Measurements from ENCODE around the gene MAD2L1BP. TPM values are rescaled to one million over a fixed set of nuclear protein-coding genes. Genes with fewer than 3 reads are reported as not detected.

Gene MAD2L1BP
- total and polyA plus RNA-seq, 2 donors (not counting 3 experiments of a cell fraction or from before 2014, with no cell fraction given) = 32.3 to 62.0 TPM

- FAIRE-seq = no peak
These were observed 53.8 kb downstream of the MAD2L1BP start for GRCh38 chr6:43689421-43689820.

More at GRCh38 chr6:43689421-43689820, 53.8 kb downstream of the MAD2L1BP start:
- H3K4me1 ChIP-seq (ENCODE audit: control insufficient read depth, extremely low read depth, insufficient read depth, low read length) = peaks cover 13% of the 10 kb centered on the region
- no peaks in the 10 kb centered on the region for H4K20me1 ChIP-seq (replicated peaks; ENCODE audit: control insufficient read depth, extremely low read depth, insufficient read depth, low read length)
- dilution Hi-C loops (cut with MboI; ENCODE audit: extremely low pct_ligation_motif_present, low sequenced_read_pairs) = no loop called here
- no peaks in the 10 kb centered on the region for H3K9me3 ChIP-seq (replicated peaks; ENCODE audit: control insufficient read depth, insufficient read depth, low read length)
- H3K27me3 ChIP-seq (ENCODE audit: control insufficient read depth in 2 of 2, insufficient read depth in 2 of 2, low read length in 2 of 2) = no peaks in the 10 kb centered on the region
- H3K36me3 ChIP-seq (ENCODE audit: control insufficient read depth in 2 of 2, extremely low read depth in 1 of 2, insufficient read depth in 2 of 2, low read length in 2 of 2) = no peaks in the 10 kb centered on the region
- ChIA-PET CTCF (interaction anchor here (1.1 to 2.6 kb wide), 5 partner anchors 14 to 389 kb away, joined by 3 to 6 read pairs (median 4); no protein-coding TSS in a partner anchor), POLR2A (interaction anchor here (0.8 kb wide), 1 partner anchor 9 kb away, joined by 4 read pairs; no protein-coding TSS in a partner anchor)
- no peak overlapping the region for H3K9ac ChIP-seq (replicated peaks; ENCODE audit: extremely low read depth, insufficient read depth, low read length)
- no peak overlapping the region for H3K27ac ChIP-seq (ENCODE audit: insufficient read depth, low read depth, low read length)
- no TSS peak for BruUV-seq (replicated peaks)
- intact Hi-C loops (cut with micrococcal nuclease) = no loop called here
- H2AFZ ChIP-seq (ENCODE audit: low read depth, low read length) = no peak overlapping the region
- no peak for DNase-seq (ENCODE audit: low read depth, low spot score)
- no peak overlapping the region for H3K4me2 ChIP-seq (ENCODE audit: insufficient read depth, low read length)
- H3K4me3 ChIP-seq (replicated peaks in 1 of 3; ENCODE audit: insufficient read depth in 1 of 3, low read depth in 1 of 3, low read length in 3 of 3) = no peak overlapping the region
- no peaks in the 10 kb centered on the region for H3K9me1 ChIP-seq (replicated peaks; ENCODE audit: control insufficient read depth, extremely low read depth, insufficient read depth, low read length)
- no peak for TF ChIP-seq EZH2 (IDR thresholded peaks at IDR 0.05; ENCODE audit: borderline replicate concordance, low read depth, low read length, severe bottlenecking)
- no peak for TF ChIP-seq JUN (IDR thresholded peaks at IDR 0.05; ENCODE audit: borderline replicate concordance, insufficient read depth, insufficient read length, low read depth)
- TF ChIP-seq GATA2 (IDR thresholded peaks at IDR 0.05; ENCODE audit: insufficient read depth, insufficient read length, low read depth, low read length) = no peak
- no peak for TF ChIP-seq POLR2A (IDR thresholded peaks at IDR 0.05; ENCODE audit: low read depth, low read length)
- no peak for TF ChIP-seq MYC (IDR thresholded peaks at IDR 0.05; ENCODE audit: low read depth, low read length)
- no peak for TF ChIP-seq FOS (IDR thresholded peaks at IDR 0.05; ENCODE audit: borderline replicate concordance, insufficient read depth, low read length)
- no peak for TF ChIP-seq CTCF (IDR thresholded peaks at IDR 0.05; ENCODE audit: extremely low read depth in 1 of 2, insufficient read depth in 1 of 2, low read depth in 1 of 2, low read length in 2 of 2)
- no peak for TF ChIP-seq POLR2AphosphoS5 (IDR thresholded peaks at IDR 0.05; ENCODE audit: insufficient read depth, low read depth, low read length)
- peaks cover 14% of the 10 kb centered on the region for H3K79me2 ChIP-seq (ENCODE audit: control insufficient read depth, insufficient read depth, low read length)

Other genes with a start within 250 kb of the MAD2L1BP start
- gene ABCC10, start 208.3 kb upstream of the MAD2L1BP start, total RNA-seq = 34.8 and 37.9 TPM in 2 replicates
- gene ABCC10, start 208.3 kb upstream of the MAD2L1BP start, polyA plus RNA-seq = 29.2 and 32.9 TPM in 2 replicates
- gene DLK2, start 180.3 kb upstream of the MAD2L1BP start, total RNA-seq = not detected in 2 replicates
- gene DLK2, start 180.3 kb upstream of the MAD2L1BP start, polyA plus RNA-seq = 0.36 and 0.38 TPM in 2 replicates
- 31.8 and 33.1 TPM in 2 replicates for gene TJAP1, start 158.3 kb upstream of the MAD2L1BP start, total RNA-seq
- gene TJAP1, start 158.3 kb upstream of the MAD2L1BP start, polyA plus RNA-seq = 28.4 and 29.9 TPM in 2 replicates
- gene LRRC73, start 125.5 kb upstream of the MAD2L1BP start, total RNA-seq = 0.25 and 0.58 TPM in 2 replicates
- 0.11 and 0.14 TPM in 2 replicates for gene LRRC73, start 125.5 kb upstream of the MAD2L1BP start, polyA plus RNA-seq
- gene YIPF3, start 118.9 kb upstream of the MAD2L1BP start, total RNA-seq = 117 and 119 TPM in 2 replicates
- 470 and 561 TPM in 2 replicates for gene YIPF3, start 118.9 kb upstream of the MAD2L1BP start, polyA plus RNA-seq
- gene POLR1C, start 118.8 kb upstream of the MAD2L1BP start, total RNA-seq = 40.6 and 46.0 TPM in 2 replicates
- 34.7 and 39.8 TPM in 2 replicates for gene POLR1C, start 118.8 kb upstream of the MAD2L1BP start, polyA plus RNA-seq
- gene XPO5, start 59.8 kb upstream of the MAD2L1BP start, total RNA-seq = 45.9 and 50.0 TPM in 2 replicates
- gene XPO5, start 59.8 kb upstream of the MAD2L1BP start, polyA plus RNA-seq = 27.5 and 28.4 TPM in 2 replicates
- gene POLH, start 59.7 kb upstream of the MAD2L1BP start, total RNA-seq = 33.7 and 36.6 TPM in 2 replicates
- 8.8 and 9.3 TPM in 2 replicates for gene POLH, start 59.7 kb upstream of the MAD2L1BP start, polyA plus RNA-seq
- 77.6 and 87.1 TPM in 2 replicates for gene GTPBP2, start 6.6 kb upstream of the MAD2L1BP start, total RNA-seq
- 112 and 118 TPM in 2 replicates for gene GTPBP2, start 6.6 kb upstream of the MAD2L1BP start, polyA plus RNA-seq
- 0.12 and 0.27 TPM in 2 replicates for gene RSPH9, start 9.2 kb downstream of the MAD2L1BP start, total RNA-seq
- gene RSPH9, start 9.2 kb downstream of the MAD2L1BP start, polyA plus RNA-seq = 0.18 and 0.21 TPM in 2 replicates
- 39.1 and 39.8 TPM in 2 replicates for gene MRPS18A, start 52.0 kb downstream of the MAD2L1BP start, total RNA-seq
- 83.8 and 92.3 TPM in 2 replicates for gene MRPS18A, start 52.0 kb downstream of the MAD2L1BP start, polyA plus RNA-seq
- gene VEGFA, start 134.4 kb downstream of the MAD2L1BP start, total RNA-seq = 16.6 and 18.1 TPM in 2 replicates
- 19.9 and 26.2 TPM in 2 replicates for gene VEGFA, start 134.4 kb downstream of the MAD2L1BP start, polyA plus RNA-seq